ENCODE results near the gene DCAF6.
A peak's percentile ranks its signal among the peaks of the same experiment; 100 is the strongest.

DCAF6 gene

GRCh38 chr1:167935216-167936067, 1.0 kb upstream of the DCAF6 start:
- POLR2A ChIA-PET = interaction anchor here (0.5 to 3.2 kb wide), 21 partner anchors 9 to 227 kb away, joined by 3 to 39 read pairs (median 3); partner anchors contain the start of gene ADCY10
- DNase-seq (ENCODE audit: extremely low spot score) = peak; percentile 31
- TF ChIP-seq NFRKB (IDR thresholded peaks at IDR 0.05) (no peak), ELF4 (IDR thresholded peaks at IDR 0.05) (no peak), SUZ12 (IDR thresholded peaks at IDR 0.05) (no peak), HDGF (IDR thresholded peaks at IDR 0.05; ENCODE audit: borderline replicate concordance) (no peak), FOXM1 (IDR thresholded peaks at IDR 0.05; ENCODE audit: borderline replicate concordance) (no peak), L3MBTL2 (conservative IDR thresholded peaks at IDR 0.05) (peak; percentile 89), FOXA1 (IDR thresholded peaks at IDR 0.05) (no peak), ARNT (IDR thresholded peaks at IDR 0.05) (no peak)
- CTCF ChIA-PET = interaction anchor here (2.1 to 2.2 kb wide), 2 partner anchors 8 to 147 kb away, joined by 5 to 15 read pairs; no protein-coding TSS in a partner anchor

GRCh38 chr1:167936930-167937708, 636 bp downstream of the DCAF6 start, which contains the start of gene MPC2:
TSS of gene MPC2 (minus strand) at chr1:167937072. CDS start at chr1:167935841, 1,231 bp downstream.
- peak; percentile 65 for DNase-seq (ENCODE audit: extremely low spot score)
- POLR2A ChIA-PET = interaction anchor here (0.8 to 3.2 kb wide), 13 partner anchors 11 to 717 kb away, joined by 3 to 39 read pairs (median 6); partner anchors contain the start of genes ADCY10 and POU2F1
- CTCF ChIA-PET = interaction anchor here (2.1 to 2.2 kb wide), 3 partner anchors 10 to 145 kb away, joined by 5 to 15 read pairs (median 8); no protein-coding TSS in a partner anchor
- TF ChIP-seq NFRKB (IDR thresholded peaks at IDR 0.05) (no peak), FOXM1 (IDR thresholded peaks at IDR 0.05; ENCODE audit: borderline replicate concordance) (no peak), HDGF (IDR thresholded peaks at IDR 0.05; ENCODE audit: borderline replicate concordance) (no peak), LEF1 (IDR thresholded peaks at IDR 0.05; ENCODE audit: borderline replicate concordance) (no peak), FOXK2 (IDR thresholded peaks at IDR 0.05) (no peak), TARDBP (IDR thresholded peaks at IDR 0.05) (no peak), FOXA1 (IDR thresholded peaks at IDR 0.05) (no peak), CTBP1 (IDR thresholded peaks at IDR 0.05; ENCODE audit: borderline replicate concordance) (no peak), PKNOX1 (IDR thresholded peaks at IDR 0.05) (no peak), BHLHE40 (IDR thresholded peaks at IDR 0.05; ENCODE audit: borderline replicate concordance) (no peak), ELF4 (IDR thresholded peaks at IDR 0.05) (no peak), SUZ12 (IDR thresholded peaks at IDR 0.05) (no peak), L3MBTL2 (conservative IDR thresholded peaks at IDR 0.05) (no peak), ZNF384 (IDR thresholded peaks at IDR 0.05) (no peak), SP1 (IDR thresholded peaks at IDR 0.05) (no peak), ARNT (IDR thresholded peaks at IDR 0.05) (no peak)

GRCh38 chr1:167937709-167938010, 1.2 kb downstream of the DCAF6 start:
- ChIA-PET POLR2A (interaction anchor here (0.8 to 3.2 kb wide), 7 partner anchors 12 to 222 kb away, joined by 3 to 14 read pairs (median 7); no protein-coding TSS in a partner anchor), CTCF (interaction anchor here (2.2 kb wide), 1 partner anchor 145 kb away, joined by 8 read pairs; no protein-coding TSS in a partner anchor)
- TF ChIP-seq L3MBTL2 (conservative IDR thresholded peaks at IDR 0.05) (no peak), SP1 (IDR thresholded peaks at IDR 0.05) (no peak), LEF1 (IDR thresholded peaks at IDR 0.05; ENCODE audit: borderline replicate concordance) (no peak)
- DNase-seq (ENCODE audit: extremely low spot score) = no peak

- TF ChIP-seq CTBP1 (IDR thresholded peaks at IDR 0.05; ENCODE audit: borderline replicate concordance) = no peak
- TF ChIP-seq SP1 (IDR thresholded peaks at IDR 0.05) = no peak
- TF ChIP-seq BHLHE40 (IDR thresholded peaks at IDR 0.05; ENCODE audit: borderline replicate concordance) = no peak
- no peak for TF ChIP-seq L3MBTL2 (conservative IDR thresholded peaks at IDR 0.05)
- TF ChIP-seq ELF4 (IDR thresholded peaks at IDR 0.05) = no peak
- no peak for TF ChIP-seq TARDBP (IDR thresholded peaks at IDR 0.05)
- no peak for TF ChIP-seq SUZ12 (IDR thresholded peaks at IDR 0.05)
- TF ChIP-seq HDGF (IDR thresholded peaks at IDR 0.05; ENCODE audit: borderline replicate concordance) = no peak
- TF ChIP-seq PKNOX1 (IDR thresholded peaks at IDR 0.05) = no peak
- no peak for TF ChIP-seq FOXM1 (IDR thresholded peaks at IDR 0.05; ENCODE audit: borderline replicate concordance)
- TF ChIP-seq FOXK2 (IDR thresholded peaks at IDR 0.05) = no peak
- no peak for TF ChIP-seq FOXA1 (IDR thresholded peaks at IDR 0.05)
- no peak for TF ChIP-seq ARNT (IDR thresholded peaks at IDR 0.05)
- no peak for TF ChIP-seq ZNF384 (IDR thresholded peaks at IDR 0.05)
- POLR2A ChIA-PET = interaction anchor here (1.1 to 1.6 kb wide), 2 partner anchors 31 to 223 kb away, joined by 7 to 8 read pairs; no protein-coding TSS in a partner anchor
- CTCF ChIA-PET = interaction anchor here (2.2 kb wide), 1 partner anchor 144 kb away, joined by 8 read pairs; no protein-coding TSS in a partner anchor
- DNase-seq (ENCODE audit: extremely low spot score) = no peak
Observed at GRCh38 chr1:167938080-167938636, 1.7 kb downstream of the DCAF6 start.

GRCh38 chr1:167940264-167940663, 3.8 kb downstream of the DCAF6 start:
- no peak for DNase-seq (ENCODE audit: extremely low spot score)
- ChIA-PET POLR2A (no interaction called here), CTCF (no interaction called here)
- no peak for TF ChIP-seq BHLHE40 (IDR thresholded peaks at IDR 0.05; ENCODE audit: borderline replicate concordance)
- no peak for TF ChIP-seq ARNT (IDR thresholded peaks at IDR 0.05)
- no peak for TF ChIP-seq FOXA1 (IDR thresholded peaks at IDR 0.05)
- TF ChIP-seq ZNF384 (IDR thresholded peaks at IDR 0.05) = no peak
- TF ChIP-seq SUZ12 (IDR thresholded peaks at IDR 0.05) = no peak
- TF ChIP-seq FOXM1 (IDR thresholded peaks at IDR 0.05; ENCODE audit: borderline replicate concordance) = no peak
- no peak for TF ChIP-seq NFRKB (IDR thresholded peaks at IDR 0.05)
- no peak for TF ChIP-seq FOXK2 (IDR thresholded peaks at IDR 0.05)
- no peak for TF ChIP-seq PKNOX1 (IDR thresholded peaks at IDR 0.05)
- TF ChIP-seq ELF4 (IDR thresholded peaks at IDR 0.05) = no peak
- no peak for TF ChIP-seq L3MBTL2 (conservative IDR thresholded peaks at IDR 0.05)
- TF ChIP-seq LEF1 (IDR thresholded peaks at IDR 0.05; ENCODE audit: borderline replicate concordance) = no peak

Measured in HEK293T (cell line).